NCI-H187 (cell line): ENCODE results near the gene FAF2.
"Not testable (repeated sequence)": the region's sequence is repeated elsewhere in the genome, so short reads cannot be mapped to it uniquely, and the experiment has no call there.

Source experiments
- DNase-seq, 2 experiments: peaks; one replicate each; lab custom pipeline; 2025; lab: John Stamatoyannopoulos, UW

Gene FAF2

DNA sequence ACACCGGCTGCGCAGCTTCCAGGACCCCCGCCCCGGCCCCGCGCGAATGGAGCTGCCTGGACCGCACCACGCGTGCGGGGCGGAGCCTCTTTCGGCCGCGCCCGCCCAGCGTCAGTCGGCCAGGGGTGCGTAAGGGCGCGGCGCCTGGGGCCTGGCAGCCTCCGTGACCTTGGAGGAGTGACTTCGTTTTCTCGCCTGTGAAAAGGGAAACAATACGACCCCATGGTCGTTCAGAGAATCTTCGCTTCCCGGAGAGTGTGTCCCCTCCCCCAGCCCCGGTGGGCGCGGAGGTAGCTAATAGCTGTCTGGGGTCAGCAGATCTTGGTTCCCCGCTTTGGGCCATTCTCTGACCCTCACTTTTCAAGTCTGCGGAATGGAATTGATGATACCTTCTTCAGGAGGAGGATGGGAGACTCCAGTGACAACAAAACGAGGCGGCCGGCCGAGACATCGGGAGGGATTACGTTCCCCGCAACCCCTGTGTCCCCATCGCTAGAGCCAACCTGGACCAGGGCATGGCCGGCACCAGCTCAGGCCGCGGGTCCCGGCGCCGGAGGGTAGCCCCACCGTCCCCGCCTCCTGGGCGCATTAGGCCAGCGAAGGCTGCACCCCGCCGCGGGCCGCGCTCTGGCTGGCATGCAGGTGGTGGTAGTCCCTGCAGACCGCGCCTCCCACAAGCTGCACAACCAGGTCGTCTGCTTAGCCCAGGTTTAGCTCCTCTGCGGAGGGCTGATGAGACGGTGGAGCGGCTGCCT is 95.4 kb downstream of the FAF2 start:
- DNase-seq, result peak; percentile 23 to 37

GRCh38 chr5:176545388-176545736 is 97.2 kb downstream of the FAF2 start:
- DNase-seq, result no peak

GRCh38 chr5:176545737-176546509 is 97.7 kb downstream of the FAF2 start:
- DNase-seq, result no peak

DNA sequence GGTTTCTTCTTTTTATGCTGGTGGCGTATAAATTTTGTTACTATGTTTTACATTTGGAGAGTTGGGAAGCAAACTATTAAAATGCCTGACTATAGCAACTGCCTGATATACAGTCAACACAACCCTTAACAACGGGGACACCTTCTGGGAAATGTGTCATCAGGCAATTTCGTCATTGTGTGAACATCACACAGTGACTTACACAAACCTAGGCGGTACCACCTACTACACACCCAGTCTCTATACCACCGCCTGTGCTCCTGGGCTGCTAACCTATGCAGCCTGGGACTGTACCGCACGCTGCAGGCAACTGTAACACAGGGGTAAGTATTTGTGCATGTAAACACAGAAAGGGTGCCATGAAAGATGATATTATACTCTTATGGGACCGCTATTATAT is 99.6 kb downstream of the FAF2 start:
- DNase-seq, result no peak

DNA sequence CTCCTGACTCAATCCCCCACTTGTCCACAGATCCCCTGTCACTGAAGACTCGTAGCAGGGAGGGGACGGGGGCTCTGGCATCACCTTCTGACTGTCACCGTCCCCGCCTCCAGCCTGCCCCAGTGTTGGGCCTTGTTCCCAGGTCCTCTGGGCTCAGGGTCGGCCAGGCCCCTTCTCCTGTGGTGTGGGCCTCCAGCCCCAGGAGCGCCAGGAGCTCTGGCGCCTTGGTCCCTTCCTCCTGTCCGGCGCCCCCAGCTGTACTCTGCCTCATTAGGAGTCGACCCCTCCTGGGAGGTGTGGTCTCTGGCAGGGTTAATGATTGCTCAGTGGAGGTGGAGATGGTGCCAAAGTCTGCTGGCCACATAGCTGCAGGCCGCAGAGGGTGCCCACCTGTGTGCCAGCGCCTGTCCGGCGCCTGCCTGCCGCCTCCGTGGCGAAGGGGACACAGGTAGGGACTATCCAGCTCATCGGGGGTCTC is 100.8 kb downstream of the FAF2 start, which contains the start of gene CDHR2:
Gene CDHR2 (plus strand): TSS at position 376 of the 478 bp plus-strand sequence. CDS start 16,011 bp downstream, outside the sequence.
- DNase-seq, result no peak

- no peak for DNase-seq
Measured at GRCh38 chr5:176549871-176550270, 101.7 kb downstream of the FAF2 start.

- no peak for DNase-seq
Measured at GRCh38 chr5:176550275-176550831, 102.2 kb downstream of the FAF2 start.

- not testable (repeated sequence) for DNase-seq
Measured at GRCh38 chr5:176550937-176551336, 102.8 kb downstream of the FAF2 start.

- no peak for DNase-seq
Measured at GRCh38 chr5:176552332-176552869, 104.2 kb downstream of the FAF2 start.

DNA sequence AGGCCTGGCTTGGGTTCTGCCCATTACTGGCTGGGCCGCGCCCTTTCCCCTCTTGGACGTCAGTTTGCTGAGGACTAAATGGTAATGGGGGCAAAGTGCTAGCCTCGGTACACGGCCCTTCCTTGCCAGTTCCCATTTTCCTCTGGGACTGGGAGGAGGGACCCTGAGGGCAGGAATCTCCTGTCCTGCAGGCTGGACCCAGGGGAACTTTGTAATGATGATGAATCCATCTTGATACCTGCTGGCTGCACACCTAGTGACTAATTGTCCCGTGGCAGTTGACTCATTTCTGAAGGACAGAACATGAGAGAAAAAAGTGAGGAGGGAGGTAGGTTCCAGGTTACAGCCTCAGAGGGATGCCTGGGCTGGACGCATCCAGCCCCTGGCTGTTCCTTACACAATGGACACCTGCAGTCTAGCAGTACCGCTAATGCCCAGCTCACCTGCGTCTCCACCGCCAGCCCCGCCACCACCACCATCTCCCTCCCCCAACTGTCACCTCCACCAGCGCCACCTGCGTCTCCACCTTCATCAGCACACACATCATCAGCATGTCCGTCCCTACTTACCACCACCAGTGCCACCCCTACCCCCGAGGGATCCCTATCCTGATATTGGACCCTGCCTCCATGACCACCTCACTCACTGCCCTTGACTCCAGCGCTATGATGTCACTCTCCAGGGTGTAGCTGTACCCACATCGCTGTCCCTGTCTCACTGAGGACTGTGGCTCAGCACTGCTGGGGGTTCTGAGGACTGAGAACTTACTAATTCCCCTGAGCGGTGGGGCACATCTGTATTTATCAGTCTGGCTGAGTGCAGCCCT is 105.3 kb downstream of the FAF2 start:
- DNase-seq, result no peak

DNA sequence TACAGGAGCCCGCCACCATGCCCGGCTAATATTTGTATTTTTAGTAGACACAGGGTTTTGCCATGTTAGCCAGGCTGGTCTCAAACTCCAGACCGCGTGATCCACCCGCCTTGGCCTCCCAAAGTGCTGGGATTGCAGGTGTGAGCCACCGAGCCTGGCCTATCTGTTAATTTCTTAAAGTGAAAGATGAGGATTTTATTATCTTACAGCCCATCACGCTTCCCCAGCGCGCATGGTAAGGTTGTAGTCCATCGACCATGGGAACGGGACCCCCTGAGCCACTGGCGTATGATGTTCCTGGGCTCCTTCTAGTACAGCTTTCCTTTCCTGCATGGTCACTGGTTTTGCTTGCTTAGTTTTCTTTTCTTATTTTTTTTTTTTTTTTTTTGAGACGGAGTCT is 109.7 kb downstream of the FAF2 start:
- DNase-seq, result no peak
